Pons (tissue), 1 donor: ENCODE measurements around the gene NTNG1.
"Not testable (repeated sequence)": the region's sequence is repeated elsewhere in the genome, so short reads cannot be mapped to it uniquely, and the experiment has no call there.

ENCODE experiments used
- DNase-seq: peaks from one replicate; pipeline ENCODE4 v3.0.0-alpha.2; 2016; ENCODE audit warnings: low spot score

NTNG1 gene

GRCh38 chr1:107200631-107201030 lies 59.8 kb downstream of the NTNG1 start:
- DNase-seq, result no peak

DNA sequence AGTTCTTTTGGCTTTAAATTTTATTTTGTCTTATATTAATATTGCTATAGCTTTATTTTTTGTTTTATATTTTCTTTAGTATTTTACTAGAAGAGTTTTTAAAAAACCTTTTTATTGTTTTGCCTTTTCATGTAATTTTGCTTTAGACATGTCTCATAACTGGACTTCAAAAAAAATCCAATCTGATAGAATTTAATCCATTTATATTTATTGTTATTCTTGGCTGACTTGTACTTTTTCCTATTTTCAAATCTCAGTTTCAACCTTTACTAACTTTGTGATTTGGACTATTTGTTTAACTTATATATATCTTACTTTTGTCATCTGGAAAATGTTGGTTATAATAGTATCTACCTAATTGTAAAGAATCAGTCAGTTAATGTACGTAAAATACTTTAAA lies 61.2 kb downstream of the NTNG1 start:
- DNase-seq, result no peak

DNA sequence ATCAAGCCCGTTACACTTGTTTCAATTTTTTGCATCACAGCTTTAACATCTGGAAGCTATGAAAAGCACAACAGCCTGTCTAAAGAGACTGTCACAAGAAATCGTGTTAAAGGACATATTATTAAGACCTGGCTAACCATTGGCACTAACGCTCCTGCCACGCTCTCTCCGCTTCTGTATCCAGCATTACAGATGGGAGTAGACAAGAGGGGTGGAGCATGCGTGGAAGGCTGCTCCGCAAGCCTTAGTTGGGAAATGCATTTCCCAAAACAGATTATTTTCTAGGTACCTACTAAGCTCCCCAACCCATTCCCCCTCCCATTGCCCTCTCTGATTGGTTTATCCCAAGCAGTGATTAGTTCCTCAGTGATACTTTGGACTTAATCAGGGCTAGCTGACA lies 72.4 kb downstream of the NTNG1 start:
- no peak for DNase-seq

- no peak for DNase-seq
Measured at GRCh38 chr1:107220036-107220435, 79.2 kb downstream of the NTNG1 start.

DNA sequence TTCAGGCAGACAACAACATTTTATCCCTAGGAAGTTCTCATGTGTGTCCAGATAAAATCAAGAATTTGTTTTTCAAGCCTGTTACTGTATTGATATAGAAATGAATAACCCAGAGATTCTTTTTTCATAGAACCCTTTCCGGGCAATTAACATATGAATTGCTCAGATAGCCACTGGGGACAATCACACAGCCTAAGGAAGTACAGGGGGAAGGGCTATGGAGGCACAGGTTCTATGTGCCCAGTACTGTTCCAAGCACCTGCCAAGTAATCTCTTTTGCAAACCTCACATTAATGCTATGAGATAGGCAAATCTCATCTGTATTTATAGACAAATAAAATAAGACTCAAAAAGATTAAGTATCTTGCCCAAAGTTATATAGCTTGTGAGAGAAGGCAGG lies 84.9 kb downstream of the NTNG1 start:
- no peak for DNase-seq

GRCh38 chr1:107228704-107229371 lies 88.0 kb downstream of the NTNG1 start:
- DNase-seq, result no peak

- no peak for DNase-seq
Measured at GRCh38 chr1:107229711-107230110, 88.9 kb downstream of the NTNG1 start.

DNA sequence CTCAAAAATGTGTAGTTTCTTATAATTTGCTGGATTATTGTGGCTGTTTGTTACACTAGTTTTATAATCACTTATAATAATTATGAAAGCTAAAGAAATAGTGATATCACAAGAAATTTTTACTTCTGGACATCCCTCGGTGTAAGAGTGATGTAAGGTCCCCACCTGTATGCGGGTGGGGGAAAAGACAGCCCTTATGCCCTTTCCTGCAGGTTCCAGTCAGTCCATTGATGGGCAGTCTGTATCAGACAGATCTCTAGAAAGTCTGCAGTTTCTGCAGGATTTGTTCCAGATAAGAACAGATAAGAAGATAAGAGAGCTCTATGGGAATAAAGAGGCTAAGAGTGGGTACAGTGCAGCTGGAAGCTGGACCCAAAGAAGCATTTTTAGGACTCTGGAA lies 89.3 kb downstream of the NTNG1 start:
- DNase-seq, result no peak

DNA sequence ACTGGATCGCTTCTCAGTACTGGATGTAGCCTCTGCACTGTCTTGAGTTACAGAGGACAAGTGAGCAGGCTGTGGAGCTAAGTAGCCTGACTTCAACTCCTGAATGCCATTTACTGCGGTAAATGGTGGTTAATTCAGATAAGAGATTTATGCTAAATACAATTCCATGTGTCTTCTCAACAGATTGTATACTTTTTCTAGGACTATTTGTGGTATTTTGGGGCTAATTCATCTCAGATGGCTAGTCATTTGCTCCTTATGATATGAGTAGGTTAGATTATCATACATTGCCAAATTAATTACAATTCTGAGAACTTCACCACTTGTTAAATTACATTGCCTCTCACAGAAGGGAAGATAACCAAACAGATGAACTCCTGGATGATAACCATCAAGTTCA lies 90.5 kb downstream of the NTNG1 start:
- DNase-seq, result no peak

DNA sequence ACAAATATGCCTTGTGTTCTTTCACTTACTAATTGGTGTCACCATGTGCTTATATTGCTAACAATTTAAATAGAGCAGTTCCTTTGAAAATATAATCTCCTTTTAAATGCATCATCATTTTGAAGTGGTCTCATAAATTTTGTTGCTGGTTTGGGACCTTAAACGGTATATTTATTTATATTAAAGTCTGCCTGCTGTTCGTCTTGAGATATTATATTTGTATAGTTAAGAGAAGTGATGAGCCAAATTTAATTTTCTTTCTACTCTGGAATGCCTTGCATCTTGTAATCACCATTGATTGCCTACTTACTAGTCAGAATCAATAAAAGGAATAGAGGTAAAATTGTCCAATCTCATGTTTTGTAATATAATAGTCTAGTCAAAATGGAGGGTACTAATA lies 91.6 kb downstream of the NTNG1 start:
- no peak for DNase-seq

- DNase-seq, result not testable (repeated sequence)
Measured at GRCh38 chr1:107236760-107237159, 95.9 kb downstream of the NTNG1 start.

DNA sequence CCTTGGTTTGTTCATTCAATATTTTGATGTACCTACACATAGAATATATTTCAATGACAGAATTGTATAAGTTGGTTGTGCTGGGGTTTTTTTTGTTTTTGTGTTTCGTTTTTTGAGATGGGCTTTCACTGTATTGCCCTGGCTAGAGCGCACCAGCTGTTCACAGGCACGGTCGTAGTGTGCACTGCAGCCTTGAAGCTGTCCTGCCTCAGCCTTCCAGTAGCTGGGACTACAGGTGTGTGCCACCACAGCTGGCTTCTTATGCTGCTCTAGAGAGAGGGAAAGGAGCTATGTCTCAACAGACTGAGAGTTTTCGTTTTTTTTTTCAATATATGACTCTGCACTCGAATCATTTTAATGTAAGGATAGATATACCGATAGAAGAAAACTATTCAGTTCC lies 102.6 kb downstream of the NTNG1 start:
- DNase-seq, result no peak

DNA sequence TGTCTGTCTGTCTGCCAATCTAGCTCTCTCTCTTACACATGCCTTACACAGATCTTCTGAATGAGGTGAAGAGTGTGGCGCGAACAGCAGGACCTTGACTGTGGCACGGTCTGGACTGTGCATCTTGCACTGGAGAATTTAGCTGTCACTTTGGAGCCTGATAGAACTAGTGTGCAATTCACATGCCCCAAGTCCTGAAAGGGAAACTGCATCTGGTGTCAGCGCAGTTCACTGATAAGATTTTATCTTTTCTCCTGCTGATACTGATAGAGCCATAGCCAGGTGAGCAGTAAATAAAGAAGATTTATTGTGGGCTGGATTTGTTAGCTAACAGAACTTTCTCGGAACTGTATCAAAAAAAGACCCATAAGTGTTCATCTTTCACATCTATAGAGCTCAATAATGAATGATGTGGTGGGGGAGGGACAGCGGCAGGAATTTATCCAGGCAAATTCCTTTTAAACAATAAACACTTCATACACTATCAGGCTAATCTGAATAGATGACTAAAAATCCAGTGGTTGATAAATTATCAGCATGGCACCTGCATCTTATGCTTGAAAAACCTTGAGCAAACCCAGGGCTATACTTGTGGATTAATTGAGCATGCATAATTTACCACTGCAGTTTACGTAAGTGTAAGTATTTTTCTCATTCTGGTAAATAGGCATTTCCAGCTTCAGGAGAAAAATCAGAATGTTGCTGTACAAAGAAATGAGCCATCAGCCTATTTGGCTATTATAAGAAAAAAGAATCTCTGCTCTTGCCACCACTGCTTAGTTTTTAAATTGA lies 104.1 kb downstream of the NTNG1 start:
- no peak for DNase-seq

- DNase-seq, result no peak
Measured at GRCh38 chr1:107246775-107247345, 106.0 kb downstream of the NTNG1 start.

- DNase-seq, result no peak
Measured at GRCh38 chr1:107247679-107248078, 106.8 kb downstream of the NTNG1 start.

DNA sequence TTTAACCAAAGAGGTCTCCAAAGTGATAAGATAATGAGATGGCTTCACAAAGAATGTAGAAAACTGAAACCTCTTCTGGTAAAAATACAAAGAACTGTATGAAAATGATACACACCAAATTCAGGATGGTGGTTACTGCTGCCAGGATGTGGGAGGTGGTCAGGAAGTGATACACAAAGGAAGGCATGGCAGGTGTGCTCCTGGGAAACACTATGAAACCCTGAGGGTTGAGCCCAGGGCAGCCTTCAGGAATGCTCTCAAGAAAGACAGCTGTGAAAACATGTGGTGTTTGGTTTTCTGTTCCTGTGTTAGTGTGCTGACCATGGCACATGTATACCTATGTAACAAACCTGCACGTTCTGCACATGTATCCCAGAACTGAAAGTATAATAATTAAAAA lies 109.3 kb downstream of the NTNG1 start:
- DNase-seq, result no peak

GRCh38 chr1:107251083-107251482 lies 110.2 kb downstream of the NTNG1 start:
- DNase-seq, result no peak

DNA sequence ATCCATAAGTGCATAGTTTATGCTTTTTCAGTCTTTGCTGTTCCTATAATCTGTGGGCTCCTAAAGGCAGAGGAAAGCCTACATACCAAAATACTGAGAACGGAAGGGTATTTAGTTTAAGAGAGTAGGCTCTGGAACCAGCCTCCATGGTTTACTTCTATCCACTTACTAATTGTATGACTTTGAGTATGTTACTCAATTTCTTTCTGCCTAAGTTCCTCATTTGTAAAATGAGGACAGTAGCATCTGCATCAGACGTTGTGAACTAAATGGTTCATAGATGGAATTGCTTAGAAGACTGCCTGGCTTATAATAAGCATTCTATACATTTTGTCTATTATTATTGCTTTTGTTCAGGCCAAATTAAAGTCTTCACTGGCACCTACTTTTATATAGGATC lies 111.0 kb downstream of the NTNG1 start:
- no peak for DNase-seq

GRCh38 chr1:107252271-107252670 lies 111.4 kb downstream of the NTNG1 start:
- DNase-seq, result no peak

GRCh38 chr1:107254306-107254705 lies 113.5 kb downstream of the NTNG1 start:
- DNase-seq, result no peak

DNA sequence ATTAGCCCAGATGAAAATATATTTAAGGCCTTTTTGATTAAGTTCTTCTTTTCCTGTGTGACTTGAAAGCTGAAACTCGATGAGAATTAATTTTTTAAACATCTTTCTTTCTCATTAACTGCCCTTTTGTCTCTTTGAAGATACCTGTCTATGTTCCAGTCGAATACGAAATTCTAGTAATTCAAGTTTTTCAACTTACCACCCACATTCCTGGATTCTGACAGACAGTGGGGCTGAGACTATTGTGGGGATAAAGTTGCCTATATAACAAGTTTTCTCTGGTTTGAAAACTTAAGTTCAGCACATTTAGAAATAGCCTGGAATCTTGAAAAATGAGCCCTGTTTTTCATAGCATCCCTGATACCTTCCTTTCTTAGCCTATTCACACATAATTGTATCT lies 114.6 kb downstream of the NTNG1 start:
- DNase-seq, result no peak

DNA sequence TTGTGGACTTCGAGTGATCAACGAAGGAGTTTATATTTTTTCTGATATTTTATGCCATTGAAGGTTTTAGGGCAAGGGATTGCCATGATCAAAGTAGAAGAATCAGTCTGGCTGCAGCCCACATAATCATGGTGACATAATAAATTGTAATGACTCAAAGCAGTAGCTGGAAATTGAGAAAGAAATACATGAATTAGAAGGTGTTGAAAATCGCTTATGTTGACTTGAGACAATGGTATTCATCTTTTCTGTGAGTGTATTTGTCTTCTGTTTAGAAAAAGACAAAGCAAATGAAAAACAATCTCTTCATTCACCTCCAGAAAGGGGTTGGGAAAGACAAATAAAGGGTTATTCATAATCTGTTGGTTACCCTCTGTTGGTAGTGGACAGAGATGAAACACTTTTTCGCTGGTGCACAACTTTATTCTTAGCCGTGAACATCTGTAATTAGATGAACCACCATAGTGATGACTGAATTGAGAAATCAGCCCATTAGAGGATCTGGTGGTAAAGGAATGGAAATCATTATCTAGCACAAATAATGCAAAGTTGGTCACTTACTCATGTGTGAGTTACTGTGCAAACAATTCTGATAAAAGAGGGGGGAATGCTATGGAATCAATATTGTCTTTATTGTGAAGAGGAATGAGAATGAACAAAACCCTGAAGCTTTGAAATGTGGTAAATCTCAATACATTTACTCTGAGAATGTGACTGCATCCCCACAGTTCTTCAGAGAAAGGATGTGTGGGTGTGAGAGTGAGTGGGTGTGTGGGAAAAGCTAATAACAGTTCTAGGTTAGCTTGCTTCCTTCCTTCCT lies 121.8 kb downstream of the NTNG1 start:
- DNase-seq, result peak; percentile 26
